Testis (tissue), 3 donors: ENCODE data around the gene MPV17. TPM values are rescaled to one million over a fixed set of nuclear protein-coding genes. Genes with fewer than 3 reads are reported as not detected.

Experiments used
- DNase-seq: peaks from one replicate; pipeline ENCODE4 v3.0.0-alpha.2; 2019
- H3K27ac ChIP-seq, 2 donors: fragments of 200-600 bp; sonication (generic); one replicate each; pipeline ENCODE4 v1.5.1; 2019
- H3K27me3 ChIP-seq: fragments of 200-600 bp; sonication (generic); one replicate; pipeline ENCODE4 v1.5.1; 2019
- H3K36me3 ChIP-seq: fragments of 200-600 bp; sonication (generic); one replicate; pipeline ENCODE4 v1.5.1; 2017; ENCODE audit warnings: low read depth; ENCODE audit errors: missing control alignments
- H3K4me1 ChIP-seq: fragments of 200-600 bp; sonication (generic); one replicate; pipeline ENCODE4 v1.5.1; 2019
- H3K4me3 ChIP-seq, 2 donors: fragments of 200-600 bp; sonication (generic); one replicate each; pipeline ENCODE4 v1.5.1; 2017 to 2019
- H3K9me3 ChIP-seq: fragments of 200-600 bp; sonication (generic); one replicate; pipeline ENCODE4 v1.5.1; 2017
- CTCF ChIP-seq, 3 experiments: fragments of 450-650 bp in 2 of 3; fragments of 200-600 bp in 1 of 3; sonication (generic) in 1 of 3; IDR thresholded peaks; one replicate each; pipeline ENCODE4 v1.5.1; 2016 to 2019; ENCODE audit warnings: antibody characterized with exemption in 3 of 3, mild to moderate bottlenecking in 2 of 3, moderate library complexity in 1 of 3
- POLR2A ChIP-seq: fragments of 450-650 bp; IDR thresholded peaks from one replicate; pipeline ENCODE4 v1.6.1; 2017; ENCODE audit warnings: antibody characterized with exemption, mild to moderate bottlenecking, moderate library complexity
- WGBS, 2 donors: methylation state at CpG; one replicate each; pipeline ENCODE4 v1.1.5; 2018; 5-methylcytosine and 5-hydroxymethylcytosine counted together
- intact Hi-C: fragments of 100-400 bp; cut with DNase I; formaldehyde crosslinking; loops from one replicate; pipeline ENCODE4 v1.15.1; 2023; ENCODE audit warnings: low total_unique reads
- polyA plus RNA-seq: library from polyadenylated mRNA; stranded (reverse); fragments of 350-450 nt; fragmentation: Illumina TruSeq; extraction: RNeasy Lipid Tissue Mini Kit (QIAGEN cat#74804); gene quantifications from one replicate; pipeline ENCODE4 v1.2.3, GENCODE V29; 2014; ENCODE audit warnings: low read depth, low replicate concordance; ENCODE audit not compliant: insufficient read depth
- total RNA-seq, 2 donors: library from RNA; depleted of rRNA; stranded (reverse); fragments of >200 nt; gene quantifications; one replicate each; pipeline ENCODE4 v1.2.3, GENCODE V29; 2016

MPV17 gene
- total and polyA plus RNA-seq, 3 donors from 2014 or later = 59.5 to 72.3 (median 71.2) TPM

GRCh38 chr2:27347641-27348040 is 24.7 kb upstream of the MPV17 start:
- no peak overlapping the region for H3K4me3 ChIP-seq
- peaks cover 9% of the 10 kb centered on the region for H3K4me1 ChIP-seq
- H3K9me3 ChIP-seq = no peaks in the 10 kb centered on the region
- no peaks in the 10 kb centered on the region for H3K36me3 ChIP-seq
- 70 to 93% methylated on average over 2 of the region's 2 CpGs for WGBS, 2 donors
- no peak for TF ChIP-seq POLR2A
- TF ChIP-seq CTCF (IDR thresholded peaks at IDR 0.05) = no peak
- no peak for DNase-seq
- intact Hi-C loops = no loop called here
- no peak overlapping the region for H3K27ac ChIP-seq
- H3K27me3 ChIP-seq = no peaks in the 10 kb centered on the region

- WGBS, 2 donors = 83 to 96% methylated on average over 7 of the region's 7 CpGs
- no peaks in the 10 kb centered on the region for H3K4me1 ChIP-seq
- H3K27me3 ChIP-seq = no peaks in the 10 kb centered on the region
- no peaks in the 10 kb centered on the region for H3K9me3 ChIP-seq
- no peaks in the 10 kb centered on the region for H3K36me3 ChIP-seq
- no peak overlapping the region for H3K27ac ChIP-seq
- TF ChIP-seq POLR2A (no peak), CTCF (IDR thresholded peaks at IDR 0.05) (no peak)
- DNase-seq = no peak
- no peak overlapping the region for H3K4me3 ChIP-seq
- intact Hi-C loops = no loop called here
Measured at GRCh38 chr2:27336173-27336572, 13.3 kb upstream of the MPV17 start.

- intact Hi-C loops = no loop called here
- no peaks in the 10 kb centered on the region for H3K36me3 ChIP-seq
- H3K27me3 ChIP-seq = no peaks in the 10 kb centered on the region
- TF ChIP-seq CTCF (IDR thresholded peaks at IDR 0.05) = no peak
- no peak for TF ChIP-seq POLR2A
- whole genome bisulfite sequencing, 2 donors = 84 to 89% methylated on average over 3 of the region's 3 CpGs
- no peaks in the 10 kb centered on the region for H3K9me3 ChIP-seq
- no peak for DNase-seq
- no peak overlapping the region for H3K27ac ChIP-seq
- no peak overlapping the region for H3K4me3 ChIP-seq
- H3K4me1 ChIP-seq = no peaks in the 10 kb centered on the region
Measured at GRCh38 chr2:27335311-27335710, 12.4 kb upstream of the MPV17 start.

- Histone ChIP-seq H3K27me3 (no peaks in the 10 kb centered on the region), H3K36me3 (no peaks in the 10 kb centered on the region), H3K4me1 (peaks cover 16% of the 10 kb centered on the region), H3K9me3 (no peaks in the 10 kb centered on the region), H3K4me3 (no peak overlapping the region), H3K27ac (no peak overlapping the region)
- DNase-seq = no peak
- intact Hi-C loops = no loop called here
- 85 to 97% methylated on average over 5 of the region's 5 CpGs for WGBS, 2 donors
- no peak for TF ChIP-seq POLR2A
- no peak for TF ChIP-seq CTCF (IDR thresholded peaks at IDR 0.05)
Measured at GRCh38 chr2:27324720-27325119, 1.8 kb upstream of the MPV17 start.

GRCh38 chr2:27323596-27324285 is 844 bp upstream of the MPV17 start:
- TF ChIP-seq CTCF (IDR thresholded peaks at IDR 0.05) (no peak), POLR2A (no peak)
- Histone ChIP-seq H3K4me3 (peak overlapping the region; percentile 78 to 79), H3K36me3 (no peaks in the 10 kb centered on the region), H3K9me3 (no peaks in the 10 kb centered on the region), H3K27me3 (no peaks in the 10 kb centered on the region), H3K4me1 (peaks cover 16% of the 10 kb centered on the region), H3K27ac (peak overlapping the region; percentile 76 to 93)
- WGBS, 2 donors = 16 to 19% methylated on average over 5 of the region's 5 CpGs
- intact Hi-C loops = no loop called here
- DNase-seq = no peak
